Osteocyte (in vitro differentiated cells): ENCODE measurements around the gene MVD. TPM values are rescaled to one million over a fixed set of nuclear protein-coding genes. Genes with fewer than 3 reads are reported as not detected.
"Not testable (repeated sequence)": the region's sequence is repeated elsewhere in the genome, so short reads cannot be mapped to it uniquely, and the experiment has no call there.

ENCODE experiments used
- DNase-seq: peaks from one replicate; pipeline ENCODE4 v3.0.0; 2021; ENCODE audit warnings: mixed read lengths; ENCODE audit not compliant: unreplicated experiment; ENCODE audit errors: extremely low spot score
- H3K27ac Mint-ChIP-seq: one replicate; pipeline ENCODE4 v1.8.0; 2021; ENCODE audit warnings: mild to moderate bottlenecking, mixed read lengths; ENCODE audit not compliant: unreplicated experiment
- H3K27me3 Mint-ChIP-seq: one replicate; pipeline ENCODE4 v1.8.0; 2021; ENCODE audit warnings: mixed read lengths; ENCODE audit not compliant: unreplicated experiment
- H3K36me3 Mint-ChIP-seq: one replicate; pipeline ENCODE4 v1.8.0; 2021; ENCODE audit warnings: mixed read lengths; ENCODE audit not compliant: unreplicated experiment
- H3K4me1 Mint-ChIP-seq: one replicate; pipeline ENCODE4 v1.8.0; 2021; ENCODE audit warnings: mixed read lengths; ENCODE audit not compliant: unreplicated experiment
- H3K4me3 Mint-ChIP-seq: one replicate; pipeline ENCODE4 v1.8.0; 2021; ENCODE audit warnings: mild to moderate bottlenecking, moderate library complexity, mixed read lengths; ENCODE audit not compliant: unreplicated experiment
- H3K9me3 Mint-ChIP-seq: one replicate; pipeline ENCODE4 v1.8.0; 2021; ENCODE audit warnings: mixed read lengths; ENCODE audit not compliant: unreplicated experiment
- total RNA-seq: library from RNA; stranded (reverse); gene quantifications from 2 replicates; pipeline ENCODE4 v1.2.1, GENCODE V29; 2021
- TF ChIP-seq, protein P1 (sequence below): fragments of 200-600 bp; sonication (generic); IDR thresholded peaks from 2 replicates; pipeline ENCODE4 v1.5.0; 2021; ENCODE audit warnings: antibody characterized with exemption, mild to moderate bottlenecking, moderate library complexity

MVD gene
- total RNA-seq, 1 donor from 2014 or later: 32.8 TPM

DNA sequence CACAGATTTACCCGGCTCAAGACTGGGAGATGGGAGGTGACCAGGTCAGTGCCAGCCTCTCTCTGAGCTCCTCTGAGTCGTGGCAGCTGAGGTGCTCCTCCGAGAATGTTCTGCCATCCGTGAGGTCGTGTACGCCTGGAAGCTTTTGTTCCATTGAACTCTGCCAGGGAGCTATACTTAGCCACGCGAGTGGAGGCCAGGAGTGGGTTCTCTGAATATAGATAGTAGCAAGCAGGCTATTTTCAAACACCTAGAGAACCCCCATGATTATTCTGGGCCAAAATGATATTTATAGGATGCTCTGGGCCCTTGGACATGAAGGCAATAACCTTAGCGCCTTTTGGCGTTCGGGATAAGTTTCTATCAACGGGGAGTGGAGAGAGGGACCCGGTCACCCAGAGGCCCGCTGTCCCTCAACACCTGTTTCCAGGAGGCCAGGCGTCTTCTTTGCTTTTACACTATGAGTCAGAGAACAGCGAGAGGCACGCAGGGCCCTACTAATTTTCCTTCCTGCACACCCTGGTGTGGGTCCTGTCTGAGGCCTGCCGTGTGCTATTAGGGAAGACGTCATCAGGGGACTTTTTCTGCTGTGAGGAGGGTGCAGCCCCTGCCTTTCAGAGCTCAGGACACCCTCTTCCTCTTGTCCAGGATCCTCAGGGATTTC, 11.0 kb upstream of the MVD start:
- no peak overlapping the region for H3K4me3 Mint-ChIP-seq
- no peaks in the 10 kb centered on the region for H3K4me1 Mint-ChIP-seq
- no peak overlapping the region for H3K27ac Mint-ChIP-seq
- no peak for DNase-seq
- no peaks in the 10 kb centered on the region for H3K36me3 Mint-ChIP-seq
- TF ChIP-seq, protein P1, sequence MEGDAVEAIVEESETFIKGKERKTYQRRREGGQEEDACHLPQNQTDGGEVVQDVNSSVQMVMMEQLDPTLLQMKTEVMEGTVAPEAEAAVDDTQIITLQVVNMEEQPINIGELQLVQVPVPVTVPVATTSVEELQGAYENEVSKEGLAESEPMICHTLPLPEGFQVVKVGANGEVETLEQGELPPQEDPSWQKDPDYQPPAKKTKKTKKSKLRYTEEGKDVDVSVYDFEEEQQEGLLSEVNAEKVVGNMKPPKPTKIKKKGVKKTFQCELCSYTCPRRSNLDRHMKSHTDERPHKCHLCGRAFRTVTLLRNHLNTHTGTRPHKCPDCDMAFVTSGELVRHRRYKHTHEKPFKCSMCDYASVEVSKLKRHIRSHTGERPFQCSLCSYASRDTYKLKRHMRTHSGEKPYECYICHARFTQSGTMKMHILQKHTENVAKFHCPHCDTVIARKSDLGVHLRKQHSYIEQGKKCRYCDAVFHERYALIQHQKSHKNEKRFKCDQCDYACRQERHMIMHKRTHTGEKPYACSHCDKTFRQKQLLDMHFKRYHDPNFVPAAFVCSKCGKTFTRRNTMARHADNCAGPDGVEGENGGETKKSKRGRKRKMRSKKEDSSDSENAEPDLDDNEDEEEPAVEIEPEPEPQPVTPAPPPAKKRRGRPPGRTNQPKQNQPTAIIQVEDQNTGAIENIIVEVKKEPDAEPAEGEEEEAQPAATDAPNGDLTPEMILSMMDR: no peak
- no peaks in the 10 kb centered on the region for H3K9me3 Mint-ChIP-seq
- H3K27me3 Mint-ChIP-seq: no peaks in the 10 kb centered on the region

DNA sequence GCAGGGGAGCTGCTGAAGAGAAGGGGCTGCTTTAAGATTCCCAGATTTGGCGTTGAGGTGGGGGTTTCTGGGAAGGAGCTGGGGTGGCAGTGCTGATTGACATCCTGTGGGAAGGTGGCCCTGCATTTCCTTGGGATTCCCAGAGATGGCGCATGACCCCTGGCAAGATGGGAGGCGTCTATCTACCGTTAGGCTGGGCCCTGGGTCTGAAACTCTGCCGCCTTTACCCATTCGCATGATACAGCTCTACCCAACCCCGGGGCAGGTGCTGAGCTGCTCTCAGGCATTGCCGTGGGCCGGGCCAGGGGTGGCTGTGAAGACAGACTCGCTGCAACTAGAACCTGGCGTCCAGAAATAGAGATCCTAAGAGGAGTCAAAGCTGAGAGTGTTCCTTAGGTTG, 9.9 kb upstream of the MVD start:
- Mint-ChIP-seq H3K4me1 (peaks cover 1% of the 10 kb centered on the region), H3K27ac (no peak overlapping the region), H3K36me3 (no peaks in the 10 kb centered on the region), H3K9me3 (no peaks in the 10 kb centered on the region), H3K27me3 (no peaks in the 10 kb centered on the region), H3K4me3 (no peak overlapping the region)
- TF ChIP-seq, protein P1: peak; percentile 20
- no peak for DNase-seq

DNA sequence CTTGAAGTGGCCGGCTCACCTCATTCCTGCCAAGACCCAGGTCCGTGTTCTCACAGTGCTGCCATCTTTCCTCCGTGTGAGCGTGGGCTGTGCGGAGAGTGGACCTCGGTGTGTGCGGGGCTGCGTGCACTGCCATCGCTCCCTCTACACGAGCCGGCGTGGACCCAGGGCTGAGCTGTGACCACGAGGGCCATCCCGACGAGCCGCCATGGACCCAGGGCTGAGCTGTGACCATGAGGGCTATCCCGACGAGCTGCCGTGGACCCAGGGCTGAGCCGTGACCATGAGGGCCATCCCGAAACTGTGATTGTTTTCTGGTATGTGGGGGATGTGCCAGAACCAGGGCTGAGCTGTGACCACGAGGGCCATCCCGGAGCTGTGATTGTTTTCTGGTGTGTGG, 8.9 kb upstream of the MVD start:
- Mint-ChIP-seq H3K4me1 (peaks cover 1% of the 10 kb centered on the region), H3K9me3 (no peaks in the 10 kb centered on the region), H3K27ac (no peak overlapping the region), H3K36me3 (no peaks in the 10 kb centered on the region), H3K4me3 (no peak overlapping the region), H3K27me3 (no peaks in the 10 kb centered on the region)
- no peak for DNase-seq
- TF ChIP-seq, protein P1: no peak

DNA sequence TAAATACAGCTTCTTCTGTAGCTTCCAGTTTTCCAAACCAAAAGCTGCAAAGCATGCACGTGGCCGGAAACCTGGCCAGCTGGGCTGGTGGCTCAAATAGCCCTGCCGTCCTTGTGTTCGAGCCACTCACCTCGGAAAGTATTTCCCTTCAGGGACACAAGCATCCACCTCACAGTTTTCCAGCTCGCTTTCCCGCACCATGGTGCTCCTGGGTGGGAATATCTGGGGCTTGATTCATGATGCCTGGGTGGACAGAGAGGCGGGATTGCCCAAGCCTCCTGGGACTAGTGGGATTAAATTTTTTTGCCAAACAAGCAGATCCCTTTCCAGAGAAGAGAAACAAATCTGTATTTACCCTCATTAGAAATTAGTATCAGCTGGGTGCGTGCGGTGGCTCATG, 7.1 kb upstream of the MVD start:
- Mint-ChIP-seq H3K4me3 (no peak overlapping the region), H3K36me3 (no peaks in the 10 kb centered on the region), H3K27me3 (no peaks in the 10 kb centered on the region), H3K27ac (no peak overlapping the region), H3K4me1 (peaks cover 1% of the 10 kb centered on the region), H3K9me3 (no peaks in the 10 kb centered on the region)
- no peak for DNase-seq
- TF ChIP-seq, protein P1: no peak

DNA sequence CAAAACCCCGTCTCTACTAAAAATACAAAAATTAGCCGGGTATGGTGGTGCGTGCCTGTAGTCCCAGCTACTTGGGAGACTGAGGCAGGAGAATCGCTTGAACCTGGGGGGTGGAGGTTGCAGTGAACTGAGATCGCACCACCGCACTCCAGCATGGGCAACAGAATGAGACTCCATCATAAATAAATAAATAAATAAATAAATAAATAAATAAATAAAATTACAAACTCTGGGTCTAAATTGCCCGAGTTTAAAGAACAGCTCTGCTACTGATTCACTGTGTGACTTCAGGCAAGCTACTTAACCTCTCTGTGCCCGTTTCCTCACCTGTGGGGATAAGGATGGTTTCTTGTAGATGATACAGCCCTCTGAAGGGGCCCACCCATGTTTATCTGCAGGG, 6.6 kb upstream of the MVD start:
- H3K4me1 Mint-ChIP-seq, H3K9me3 Mint-ChIP-seq, H3K4me3 Mint-ChIP-seq, H3K27me3 Mint-ChIP-seq, DNase-seq, H3K36me3 Mint-ChIP-seq, H3K27ac Mint-ChIP-seq: not testable (repeated sequence)

DNA sequence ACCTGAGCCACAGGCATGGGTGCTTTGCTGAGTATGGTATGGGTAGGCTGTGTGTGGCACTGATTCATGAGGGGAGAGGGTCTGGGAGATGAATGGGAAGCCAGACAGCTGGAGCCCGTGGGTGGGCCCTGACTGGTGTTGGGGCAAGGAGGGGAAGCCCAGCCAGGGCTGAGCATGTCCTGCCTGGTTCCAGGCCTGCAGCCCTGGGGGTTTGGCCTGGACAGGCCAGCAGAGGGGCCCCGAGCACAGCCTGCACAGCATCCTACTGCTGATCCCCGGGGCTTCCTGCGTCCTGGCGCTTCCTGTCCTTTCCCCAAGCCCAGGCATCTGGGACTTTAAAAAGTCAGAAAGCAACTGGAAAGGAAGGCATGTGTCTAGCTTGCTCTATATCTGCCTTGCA, 4.6 kb upstream of the MVD start:
- no peaks in the 10 kb centered on the region for H3K9me3 Mint-ChIP-seq
- peaks cover 5% of the 10 kb centered on the region for H3K4me1 Mint-ChIP-seq
- TF ChIP-seq, protein P1: peak; percentile 11
- H3K4me3 Mint-ChIP-seq: no peak overlapping the region
- no peak for DNase-seq
- H3K27ac Mint-ChIP-seq: no peak overlapping the region
- no peaks in the 10 kb centered on the region for H3K27me3 Mint-ChIP-seq
- H3K36me3 Mint-ChIP-seq: no peaks in the 10 kb centered on the region
